GM12878 (cell line): ENCODE measurements around the gene MCMBP. TPM values are rescaled to one million over a fixed set of nuclear protein-coding genes. Genes with fewer than 3 reads are reported as not detected.

Experiments used
- ATAC-seq: fragments of 200-7000 bp; cut with Tn5 transposase; 3 replicates; pipeline ENCODE4 v1.9.1; 2020; ENCODE audit warnings: mild to moderate bottlenecking, moderate library complexity
- BruUV-seq: library from RNA; stranded (reverse); fragments of 400-500 nt; replicated peaks from 2 replicates; lab custom pipeline; 2021; lab: Mats Ljungman, UMichigan
- CTCF ChIA-PET: fragments of 300-600 bp; sonication (Branson Sonifier 250); formaldehyde crosslinking; extraction: SDS; loops from one replicate; lab custom pipeline; 2021; ENCODE audit warnings: inconsistent platforms; lab: Yijun Ruan, JAX
- POLR2A ChIA-PET: fragments of 350-600 bp; formaldehyde crosslinking; extraction: SDS; loops from one replicate; lab custom pipeline; 2021; ENCODE audit warnings: inconsistent platforms; lab: Charles Lee
- RAD21 ChIA-PET: fragments of 300-600 bp; sonication (Branson Sonifier 250); formaldehyde crosslinking; loops from one replicate; lab custom pipeline; 2023; ENCODE audit warnings: antibody characterized with exemption; ENCODE audit not compliant: unreplicated experiment; lab: Charles Lee
- SMC1A ChIA-PET: fragments of 300-600 bp; sonication (Branson Sonifier 250); formaldehyde crosslinking; loops from one replicate; lab custom pipeline; 2023; ENCODE audit not compliant: unreplicated experiment, uncharacterized antibody; lab: Charles Lee
- DNase-seq: peaks from one replicate; pipeline ENCODE4 v3.0.0-alpha.2; 2011; ENCODE audit warnings: low read depth, low spot score
- FAIRE-seq: peaks from 3 replicates; lab custom pipeline; 2011; peaks lifted over from hg19 to GRCh38; lab: Jason Lieb, UNC
- H2AFZ ChIP-seq: 2 replicates; pipeline ENCODE4 v1.6.0; 2011; ENCODE audit warnings: low read depth, low read length, control low read depth; ENCODE audit not compliant: control insufficient read depth
- H3K27ac ChIP-seq: 2 replicates; pipeline ENCODE4 v1.5.1; 2011; ENCODE audit warnings: control low read depth; ENCODE audit not compliant: control insufficient read depth, insufficient read depth
- H3K27me3 ChIP-seq, 2 experiments: replicated peaks in 1 of 2; 2 replicates each; pipeline versions ENCODE4 v1.6.0 to v1.6.1; 2011; ENCODE audit warnings: low read length in 1 of 2; ENCODE audit not compliant: control insufficient read depth in 2 of 2, insufficient read depth in 2 of 2
- H3K36me3 ChIP-seq, 2 experiments: 2 replicates each; pipeline ENCODE4 v1.5.1; 2011; ENCODE audit warnings: low read length in 1 of 2; ENCODE audit not compliant: control insufficient read depth in 2 of 2, insufficient read depth in 2 of 2
- H3K4me1 ChIP-seq: 2 replicates; pipeline ENCODE4 v1.6.1; 2011; ENCODE audit warnings: mild to moderate bottlenecking, low read length, moderate library complexity, mixed read lengths; ENCODE audit not compliant: control insufficient read depth, insufficient read depth
- H3K4me2 ChIP-seq: 2 replicates; pipeline ENCODE4 v1.6.0; 2011; ENCODE audit warnings: control low read depth; ENCODE audit not compliant: control insufficient read depth, insufficient read depth
- H3K4me3 ChIP-seq: fragments of 200-600 bp; sonication (generic); 2 replicates; pipeline ENCODE4 v1.5.1; 2016
- H3K79me2 ChIP-seq: 2 replicates; pipeline ENCODE4 v1.6.0; 2011; ENCODE audit warnings: low read length; ENCODE audit not compliant: control insufficient read depth, insufficient read depth
- H3K9ac ChIP-seq: 2 replicates; pipeline ENCODE4 v1.8.0; 2011; ENCODE audit warnings: low read length, control low read depth, mixed read lengths; ENCODE audit not compliant: control insufficient read depth, insufficient read depth
- H3K9me3 ChIP-seq: replicated peaks from 3 replicates; pipeline ENCODE4 v1.5.1; 2011; ENCODE audit warnings: mild to moderate bottlenecking, low read length; ENCODE audit not compliant: control insufficient read depth, insufficient read depth
- H4K20me1 ChIP-seq: 2 replicates; pipeline ENCODE4 v1.6.0; 2011; ENCODE audit not compliant: control insufficient read depth, insufficient read depth
- ATF7 ChIP-seq: fragments of 450-650 bp; IDR thresholded peaks from 2 replicates; pipeline ENCODE4 v1.6.1; 2016; ENCODE audit warnings: low read depth, mild to moderate bottlenecking
- BHLHE40 ChIP-seq, 2 experiments: fragments of 450-650 bp in 1 of 2; IDR thresholded peaks; 2 replicates each; pipeline ENCODE4 v1.6.1; 2011 to 2017; ENCODE audit warnings: low read depth in 2 of 2, borderline replicate concordance in 1 of 2, improper control_type of control experiment in 1 of 2, low read length in 1 of 2, mild to moderate bottlenecking in 1 of 2
- FOXM1 ChIP-seq: IDR thresholded peaks from 2 replicates; pipeline ENCODE4 v1.6.1; 2012; ENCODE audit warnings: low read depth, mild to moderate bottlenecking, inconsistent platforms, low read length, moderate library complexity
- GATAD2B ChIP-seq: fragments of 450-650 bp; conservative IDR thresholded peaks from 2 replicates; pipeline ENCODE4 v1.6.1; 2017; ENCODE audit warnings: low read depth, mild to moderate bottlenecking, moderate library complexity
- HDAC2 ChIP-seq: fragments of 200-600 bp; sonication (generic); IDR thresholded peaks from 2 replicates; pipeline ENCODE4 v1.6.1; 2017
- KLF5 ChIP-seq: fragments of 450-650 bp; IDR thresholded peaks from 2 replicates; pipeline ENCODE4 v1.6.1; 2014; ENCODE audit warnings: mild to moderate bottlenecking; ENCODE audit not compliant: partially characterized antibody
- NR2C2 ChIP-seq: IDR thresholded peaks from 2 replicates; pipeline ENCODE4 v1.6.1; 2011; ENCODE audit warnings: borderline replicate concordance, low read depth; ENCODE audit not compliant: control insufficient read depth, insufficient read length
- PAX5 ChIP-seq: IDR thresholded peaks from 2 replicates; pipeline ENCODE4 v1.6.1; 2011; ENCODE audit warnings: low read depth, low read length, borderline replicate concordance
- RAD21 ChIP-seq: IDR thresholded peaks from 2 replicates; pipeline ENCODE4 v1.6.1; 2011; ENCODE audit warnings: mild to moderate bottlenecking, low read depth, low read length, moderate library complexity; ENCODE audit not compliant: insufficient read depth
- RAD51 ChIP-seq: fragments of 450-650 bp; IDR thresholded peaks from 2 replicates; pipeline ENCODE4 v1.6.1; 2016; ENCODE audit warnings: moderate library complexity, mild to moderate bottlenecking, inconsistent platforms
- SMAD5 ChIP-seq: IDR thresholded peaks from 2 replicates; pipeline ENCODE4 v1.6.1; 2016; ENCODE audit warnings: antibody characterized with exemption, low read depth
- SREBF1 ChIP-seq: IDR thresholded peaks from 2 replicates; pipeline ENCODE4 v1.6.1; 2012; ENCODE audit warnings: mild to moderate bottlenecking, low read length
- STAT1 ChIP-seq: fragments of 450-650 bp; conservative IDR thresholded peaks from 2 replicates; pipeline ENCODE4 v1.6.1; 2014; ENCODE audit warnings: antibody characterized with exemption, mild to moderate bottlenecking
- TAF1 ChIP-seq: IDR thresholded peaks from 2 replicates; pipeline ENCODE4 v1.6.1; 2011; ENCODE audit warnings: mild to moderate bottlenecking, low read depth, low read length, borderline replicate concordance
- TARDBP ChIP-seq: IDR thresholded peaks from 2 replicates; pipeline ENCODE4 v1.6.1; 2016; ENCODE audit warnings: borderline replicate concordance
- WGBS: methylation state at CpG from one replicate; pipeline ENCODE4 v1.1.6; 2016; ENCODE audit warnings: low lambda C conversion rate; ENCODE audit not compliant: insufficient replicate concordance, insufficient coverage; ENCODE audit errors: missing lambda C conversion rate; 5-methylcytosine and 5-hydroxymethylcytosine counted together
- in situ Hi-C: fragments of 300-500 bp; cut with MboI; formaldehyde crosslinking; loops from 9 replicates; pipeline ENCODE4 v1.14.3; 2018; ENCODE audit warnings: mixed read lengths
- intact Hi-C: fragments of 100-400 bp; cut with micrococcal nuclease; formaldehyde crosslinking; loops from one replicate; pipeline ENCODE4 v1.14.2; 2022; ENCODE audit not compliant: unreplicated experiment
- polyA plus RNA-seq, 11 experiments: library from polyadenylated mRNA; depleted of rRNA in 4 of 11; unstranded in 6 of 11; stranded (reverse) in 5 of 11; fragments of >200 nt; fragmentation: Nextera tagmentation in 4 of 11; fragmentation: Illumina TruSeq in 1 of 11; extraction: Ambion mirVana in 4 of 11; extraction: Trizol in 1 of 11; gene quantifications; 1 replicate in 1 of 11; 2 replicates in 10 of 11; pipeline versions ENCODE4 v1.2.1 to v1.2.3, GENCODE V29; 2011 to 2016; ENCODE audit warnings: inconsistent platforms in 2 of 11, missing spikeins in 2 of 11, low read depth in 1 of 11
- total RNA-seq, 4 experiments: library from RNA; depleted of rRNA in 3 of 4; stranded (reverse); fragments of >200 nt in 3 of 4; fragmentation: Illumina TruSeq in 1 of 4; extraction: Trizol in 1 of 4; gene quantifications; 2 replicates each; pipeline versions ENCODE4 v1.2.1 to v1.2.3, GENCODE V29; 2013 to 2021
- TF ChIP-seq, protein P1 (sequence below): fragments of 450-650 bp; IDR thresholded peaks from 2 replicates; pipeline ENCODE4 v1.6.1; 2017; ENCODE audit warnings: antibody characterized with exemption, mild to moderate bottlenecking, moderate library complexity

The MCMBP gene
- total and polyA plus RNA-seq, 10 of the 15 experiments (the other 5 are each of a cell fraction or from before 2014, with no cell fraction given): 7.6 to 93.1 (median 75.7) TPM

DNA sequence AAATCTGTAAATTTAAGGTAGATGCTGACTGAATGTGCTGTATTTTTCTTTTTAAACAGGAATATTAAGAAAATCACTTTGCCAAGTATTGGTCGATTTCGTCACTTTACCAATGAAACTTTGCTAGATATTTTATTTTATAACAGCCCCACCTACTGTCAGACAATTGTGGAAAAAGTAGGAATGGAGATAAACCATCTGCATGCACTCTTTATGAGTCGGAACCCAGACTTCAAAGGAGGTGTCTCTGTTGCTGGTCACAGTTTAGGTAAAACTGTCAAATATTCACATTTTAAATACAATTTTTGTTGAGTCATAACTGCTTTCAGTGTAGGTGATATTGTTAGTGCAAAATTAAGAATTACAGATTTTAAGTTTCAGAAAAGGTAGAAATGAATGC is 45.1 kb upstream of the MCMBP start:
- H3K27me3 ChIP-seq: no peaks in the 10 kb centered on the region
- no TSS peak for BruUV-seq
- in situ Hi-C loops: no loop called here
- RAD21 ChIA-PET: no interaction called here
- POLR2A ChIA-PET: interaction anchor here (1.3 kb wide), 1 partner anchor 25 kb away, joined by 3 read pairs; the partner anchor contains the start of gene SEC23IP
- peaks cover 4 to 40% of the 10 kb centered on the region in 2 experiments for H3K36me3 ChIP-seq
- H3K4me2 ChIP-seq: no peak overlapping the region
- SMC1A ChIA-PET: interaction anchor here (0.7 to 2.3 kb wide), 5 partner anchors 16 to 262 kb away, joined by 3 to 6 read pairs (median 4); partner anchors contain the start of gene SEC23IP
- no peak for ATAC-seq
- H3K27ac ChIP-seq: no peak overlapping the region
- intact Hi-C loops: loop anchor here (5.0 kb wide), 1 partner anchor 230 kb away; no protein-coding TSS in a partner anchor
- no peak overlapping the region for H3K9ac ChIP-seq
- no peaks in the 10 kb centered on the region for H3K79me2 ChIP-seq
- DNase-seq: no peak
- TF ChIP-seq HDAC2: no peak
- 0 out of 2 replicates have a peak, but pooled peaks have one; percentile 9 for TF ChIP-seq RAD21
- TF ChIP-seq SMAD5: no peak
- TF ChIP-seq ATF7: no peak
- TF ChIP-seq TAF1: no peak
- no peak for TF ChIP-seq STAT1
- no peak for TF ChIP-seq PAX5
- TF ChIP-seq RAD51: no peak
- no peak for TF ChIP-seq FOXM1
- TF ChIP-seq, all 136 proteins: peak for 1
- no peaks in the 10 kb centered on the region for H3K9me3 ChIP-seq
- WGBS: 96% methylated on average over 3 of the region's 3 CpGs
- no peak for FAIRE-seq
- H3K4me3 ChIP-seq: no peak overlapping the region
- H4K20me1 ChIP-seq: no peaks in the 10 kb centered on the region
- H3K4me1 ChIP-seq: peaks cover 8% of the 10 kb centered on the region
- CTCF ChIA-PET: interaction anchor here (1.4 to 1.7 kb wide), 2 partner anchors 16 to 231 kb away, joined by 4 to 11 read pairs; no protein-coding TSS in a partner anchor
- H2AFZ ChIP-seq: no peak overlapping the region

GRCh38 chr10:119910689-119911088 is 38.0 kb upstream of the MCMBP start:
- no peaks in the 10 kb centered on the region for H3K27me3 ChIP-seq
- ChIA-PET SMC1A (interaction anchor here (1.2 to 2.0 kb wide), 2 partner anchors 11 to 311 kb away, joined by 3 to 5 read pairs; no protein-coding TSS in a partner anchor), RAD21 (no interaction called here), CTCF (no interaction called here), POLR2A (interaction anchor here (0.7 kb wide), 1 partner anchor 58 kb away, joined by 5 read pairs; no protein-coding TSS in a partner anchor)
- peaks cover 3 to 13% of the 10 kb centered on the region in 2 experiments for H3K36me3 ChIP-seq
- in situ Hi-C loops (no loop called here), intact Hi-C loops (no loop called here)
- H3K9ac ChIP-seq: no peak overlapping the region
- DNase-seq (no peak), ATAC-seq (no peak), FAIRE-seq (no peak)
- H3K79me2 ChIP-seq: no peaks in the 10 kb centered on the region
- no peaks in the 10 kb centered on the region for H3K9me3 ChIP-seq
- TF ChIP-seq PAX5 (no peak), SREBF1 (no peak), TARDBP (no peak), GATAD2B (no peak), NR2C2 (no peak), BHLHE40 (IDR thresholded peaks at IDR 0.05; ENCODE audit: borderline replicate concordance in 1 of 2, low read depth in 2 of 2, low read length in 1 of 2) (no peak), KLF5 (no peak)
- TF ChIP-seq, protein P1, sequence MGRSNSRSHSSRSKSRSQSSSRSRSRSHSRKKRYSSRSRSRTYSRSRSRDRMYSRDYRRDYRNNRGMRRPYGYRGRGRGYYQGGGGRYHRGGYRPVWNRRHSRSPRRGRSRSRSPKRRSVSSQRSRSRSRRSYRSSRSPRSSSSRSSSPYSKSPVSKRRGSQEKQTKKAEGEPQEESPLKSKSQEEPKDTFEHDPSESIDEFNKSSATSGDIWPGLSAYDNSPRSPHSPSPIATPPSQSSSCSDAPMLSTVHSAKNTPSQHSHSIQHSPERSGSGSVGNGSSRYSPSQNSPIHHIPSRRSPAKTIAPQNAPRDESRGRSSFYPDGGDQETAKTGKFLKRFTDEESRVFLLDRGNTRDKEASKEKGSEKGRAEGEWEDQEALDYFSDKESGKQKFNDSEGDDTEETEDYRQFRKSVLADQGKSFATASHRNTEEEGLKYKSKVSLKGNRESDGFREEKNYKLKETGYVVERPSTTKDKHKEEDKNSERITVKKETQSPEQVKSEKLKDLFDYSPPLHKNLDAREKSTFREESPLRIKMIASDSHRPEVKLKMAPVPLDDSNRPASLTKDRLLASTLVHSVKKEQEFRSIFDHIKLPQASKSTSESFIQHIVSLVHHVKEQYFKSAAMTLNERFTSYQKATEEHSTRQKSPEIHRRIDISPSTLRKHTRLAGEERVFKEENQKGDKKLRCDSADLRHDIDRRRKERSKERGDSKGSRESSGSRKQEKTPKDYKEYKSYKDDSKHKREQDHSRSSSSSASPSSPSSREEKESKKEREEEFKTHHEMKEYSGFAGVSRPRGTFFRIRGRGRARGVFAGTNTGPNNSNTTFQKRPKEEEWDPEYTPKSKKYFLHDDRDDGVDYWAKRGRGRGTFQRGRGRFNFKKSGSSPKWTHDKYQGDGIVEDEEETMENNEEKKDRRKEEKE: no peak
- H3K4me2 ChIP-seq: no peak overlapping the region
- no peaks in the 10 kb centered on the region for H4K20me1 ChIP-seq
- no TSS peak for BruUV-seq
- WGBS: 97% methylated on average over 6 of the region's 6 CpGs
- no peaks in the 10 kb centered on the region for H3K4me1 ChIP-seq
- H3K4me3 ChIP-seq: no peak overlapping the region
- no peak overlapping the region for H3K27ac ChIP-seq
- H2AFZ ChIP-seq: no peak overlapping the region
